Measurements from ENCODE around the gene SRPK2. TPM values are rescaled to one million over a fixed set of nuclear protein-coding genes. Genes with fewer than 3 reads are reported as not detected.

Gene SRPK2
- total RNA-seq, 3 donors from 2014 or later: 44.6 to 68.2 (median 60.6) TPM

- H3K27me3 ChIP-seq: no peaks in the 10 kb centered on the region
- no peak for DNase-seq (ENCODE audit: low spot score in 2 of 2)
- H3K36me3 ChIP-seq: no peaks in the 10 kb centered on the region
- no peaks in the 10 kb centered on the region for H3K9me3 ChIP-seq
- intact Hi-C loops (cut with DNase I; ENCODE audit: low total_unique reads): no loop called here
- no peak overlapping the region for H3K4me3 ChIP-seq
- H3K4me1 ChIP-seq: no peaks in the 10 kb centered on the region
- no peak for TF ChIP-seq CTCF (IDR thresholded peaks at IDR 0.05)
- no peak for TF ChIP-seq POLR2A (IDR thresholded peaks at IDR 0.05)
- no peak for TF ChIP-seq POLR2AphosphoS5 (IDR thresholded peaks at IDR 0.05)
- no peak overlapping the region for H3K27ac ChIP-seq
These were observed 142.5 kb downstream of the SRPK2 start for GRCh38 chr7:105246256-105246655.

GRCh38 chr7:105245398-105246114 is 143.2 kb downstream of the SRPK2 start:
- no peak overlapping the region for H3K27ac ChIP-seq
- TF ChIP-seq POLR2AphosphoS5 (IDR thresholded peaks at IDR 0.05): no peak
- no peak for TF ChIP-seq POLR2A (IDR thresholded peaks at IDR 0.05)
- TF ChIP-seq CTCF (IDR thresholded peaks at IDR 0.05): no peak
- no peak overlapping the region for H3K4me3 ChIP-seq
- no peaks in the 10 kb centered on the region for H3K9me3 ChIP-seq
- H3K27me3 ChIP-seq: no peaks in the 10 kb centered on the region
- no peak for DNase-seq (ENCODE audit: low spot score in 2 of 2)
- no peaks in the 10 kb centered on the region for H3K36me3 ChIP-seq
- no peaks in the 10 kb centered on the region for H3K4me1 ChIP-seq
- intact Hi-C loops (cut with DNase I; ENCODE audit: low total_unique reads): no loop called here

GRCh38 chr7:105244594-105244993 is 144.1 kb downstream of the SRPK2 start:
- no peaks in the 10 kb centered on the region for H3K27me3 ChIP-seq
- no peak overlapping the region for H3K4me3 ChIP-seq
- no peaks in the 10 kb centered on the region for H3K36me3 ChIP-seq
- H3K4me1 ChIP-seq: no peaks in the 10 kb centered on the region
- intact Hi-C loops (cut with DNase I; ENCODE audit: low total_unique reads): no loop called here
- no peak for TF ChIP-seq POLR2A (IDR thresholded peaks at IDR 0.05)
- TF ChIP-seq CTCF (IDR thresholded peaks at IDR 0.05): no peak
- TF ChIP-seq POLR2AphosphoS5 (IDR thresholded peaks at IDR 0.05): no peak
- H3K27ac ChIP-seq: no peak overlapping the region
- H3K9me3 ChIP-seq: no peaks in the 10 kb centered on the region
- DNase-seq (ENCODE audit: low spot score in 2 of 2): no peak

GRCh38 chr7:105241198-105241597 is 147.5 kb downstream of the SRPK2 start:
- TF ChIP-seq POLR2AphosphoS5 (IDR thresholded peaks at IDR 0.05) (no peak), POLR2A (IDR thresholded peaks at IDR 0.05) (no peak), CTCF (IDR thresholded peaks at IDR 0.05) (no peak)
- H3K4me3 ChIP-seq: no peak overlapping the region
- intact Hi-C loops (cut with DNase I; ENCODE audit: low total_unique reads): no loop called here
- no peaks in the 10 kb centered on the region for H3K36me3 ChIP-seq
- no peaks in the 10 kb centered on the region for H3K9me3 ChIP-seq
- DNase-seq (ENCODE audit: low spot score in 2 of 2): no peak
- no peak overlapping the region for H3K27ac ChIP-seq
- peaks cover 0 to 6% of the 10 kb centered on the region in 2 donors for H3K4me1 ChIP-seq
- no peaks in the 10 kb centered on the region for H3K27me3 ChIP-seq

GRCh38 chr7:105238198-105238765 is 150.4 kb downstream of the SRPK2 start:
- no peaks in the 10 kb centered on the region for H3K9me3 ChIP-seq
- H3K4me3 ChIP-seq: no peak overlapping the region
- H3K27me3 ChIP-seq: no peaks in the 10 kb centered on the region
- intact Hi-C loops (cut with DNase I; ENCODE audit: low total_unique reads): no loop called here
- H3K4me1 ChIP-seq: peaks cover 0 to 6% of the 10 kb centered on the region in 2 donors
- H3K27ac ChIP-seq: no peak overlapping the region
- TF ChIP-seq POLR2A (IDR thresholded peaks at IDR 0.05): no peak
- TF ChIP-seq CTCF (IDR thresholded peaks at IDR 0.05): no peak
- TF ChIP-seq POLR2AphosphoS5 (IDR thresholded peaks at IDR 0.05): no peak
- H3K36me3 ChIP-seq: no peaks in the 10 kb centered on the region
- no peak for DNase-seq (ENCODE audit: low spot score in 2 of 2)

Measured in breast epithelium (tissue), 4 donors.